NOMO-1 (cell line): ENCODE measurements around the gene WARS2.
"Not testable (repeated sequence)": the region's sequence is repeated elsewhere in the genome, so short reads cannot be mapped to it uniquely, and the experiment has no call there.

Experiments
- DNase-seq, 2 experiments: peaks; one replicate each; lab custom pipeline; 2025; ENCODE audit not compliant: unreplicated experiment in 2 of 2; lab: John Stamatoyannopoulos, UW

Gene WARS2

DNA sequence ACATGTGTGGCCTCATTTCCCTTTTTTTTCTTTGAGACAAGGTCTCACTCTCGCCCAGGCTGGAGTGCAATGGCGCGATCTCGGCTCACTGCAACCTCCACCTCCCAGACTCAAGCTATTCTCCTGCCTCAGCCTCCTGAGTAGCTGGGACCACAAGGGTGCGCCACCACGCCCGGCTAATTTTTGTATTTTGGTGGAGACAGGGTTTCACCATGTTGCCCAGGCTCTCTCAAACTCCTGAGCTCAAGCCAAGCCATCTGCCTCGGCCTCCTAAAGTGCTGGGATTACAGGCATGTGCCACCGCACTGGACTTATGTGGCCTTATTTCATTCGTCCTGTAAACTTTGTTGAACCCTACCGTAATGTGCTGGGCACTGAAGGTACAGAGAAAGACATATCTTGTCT, 569 bp upstream of the WARS2 start:
- DNase-seq: peak; percentile 0 to 37

GRCh38 chr1:119139857-119140176, 636 bp downstream of the WARS2 start:
- no peak for DNase-seq

- DNase-seq: no peak
Observed at GRCh38 chr1:119139403-119139802, 1.1 kb downstream of the WARS2 start.

DNA sequence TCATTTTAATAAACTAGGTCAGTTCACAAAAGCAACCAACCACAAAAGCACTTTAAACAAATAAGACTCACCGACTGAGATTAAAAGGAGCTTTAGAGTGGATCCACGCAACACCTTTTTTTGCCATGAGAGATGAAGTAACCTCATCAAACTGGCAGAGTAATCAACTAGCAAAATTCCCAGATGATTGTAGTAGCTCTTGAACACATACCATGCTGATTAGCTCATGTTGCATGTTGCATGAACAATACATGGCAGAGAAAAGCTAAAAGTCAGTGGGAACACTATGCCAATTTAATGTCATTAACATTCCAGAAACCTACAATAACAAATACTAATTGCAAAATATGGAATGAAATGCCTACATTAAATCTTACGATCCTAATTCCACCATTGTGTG, 4.1 kb downstream of the WARS2 start:
- no peak for DNase-seq

GRCh38 chr1:119133987-119134386, 6.5 kb downstream of the WARS2 start:
- DNase-seq: no peak

GRCh38 chr1:119132179-119132578, 8.3 kb downstream of the WARS2 start:
- no peak for DNase-seq

DNA sequence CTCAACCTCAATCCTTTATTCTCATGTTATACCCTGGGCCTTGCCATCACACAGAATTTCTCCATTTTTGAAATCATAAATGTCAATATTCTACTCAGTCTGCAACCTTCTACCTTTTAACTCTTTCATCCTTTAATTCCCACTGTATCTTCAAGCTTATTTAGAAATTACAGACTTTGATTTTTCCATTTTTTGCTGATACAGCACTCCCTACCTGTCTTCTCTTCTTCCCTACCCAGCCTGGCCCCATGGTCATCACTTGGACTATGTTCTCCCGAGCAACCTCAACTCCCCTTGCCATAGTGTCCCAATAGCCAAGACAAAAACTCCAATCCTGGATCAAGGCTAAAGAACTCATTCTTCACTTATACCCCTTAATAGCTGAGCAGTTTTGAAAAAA, 14.6 kb downstream of the WARS2 start:
- DNase-seq: no peak

DNA sequence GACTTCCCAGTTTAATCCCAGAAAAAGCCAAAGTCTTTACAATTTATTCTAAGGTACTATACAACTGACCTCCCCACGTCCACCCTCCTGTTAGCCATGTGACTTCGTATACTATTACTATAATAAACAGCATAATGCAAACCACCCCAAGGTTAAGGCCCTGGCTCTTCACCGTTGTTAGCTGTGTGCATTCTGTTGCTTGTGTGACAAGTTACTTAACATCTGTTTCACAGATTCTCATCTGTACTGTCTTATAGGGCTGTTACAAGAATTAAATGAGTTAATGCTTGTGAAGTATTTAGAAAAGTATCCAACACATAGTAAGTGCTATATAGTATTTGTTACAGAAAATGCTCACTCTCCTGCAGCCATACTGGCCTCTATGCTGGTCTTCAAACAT, 15.7 kb downstream of the WARS2 start:
- DNase-seq: no peak

- not testable (repeated sequence) for DNase-seq
Observed at GRCh38 chr1:119121872-119122271, 18.6 kb downstream of the WARS2 start.

GRCh38 chr1:119116725-119117124, 23.7 kb downstream of the WARS2 start:
- no peak for DNase-seq

GRCh38 chr1:119115736-119116135, 24.7 kb downstream of the WARS2 start:
- DNase-seq: no peak

- DNase-seq: no peak
Observed at GRCh38 chr1:119115311-119115710, 25.1 kb downstream of the WARS2 start.

- no peak for DNase-seq
Observed at GRCh38 chr1:119114786-119115185, 25.7 kb downstream of the WARS2 start.

DNA sequence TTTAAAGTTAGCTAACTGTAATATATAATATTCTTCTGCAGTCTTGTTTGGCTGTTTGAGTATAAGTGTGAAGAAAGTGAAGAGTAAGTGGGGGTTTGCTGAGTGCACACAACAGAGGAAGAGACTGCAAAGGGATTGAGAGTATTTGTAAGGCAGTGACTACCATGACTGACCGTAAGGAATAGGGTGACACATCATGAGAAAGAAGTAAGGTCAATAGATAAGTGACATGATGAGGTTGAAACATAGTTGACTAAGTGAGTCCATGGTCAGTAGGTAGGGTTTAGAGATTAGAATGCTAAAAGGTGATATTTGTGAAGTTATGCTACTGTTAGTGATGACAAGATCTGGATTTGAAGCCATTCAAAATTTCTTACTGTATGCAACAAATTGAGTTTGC, 27.7 kb downstream of the WARS2 start:
- no peak for DNase-seq

GRCh38 chr1:119112244-119112643, 28.2 kb downstream of the WARS2 start:
- DNase-seq: no peak

DNA sequence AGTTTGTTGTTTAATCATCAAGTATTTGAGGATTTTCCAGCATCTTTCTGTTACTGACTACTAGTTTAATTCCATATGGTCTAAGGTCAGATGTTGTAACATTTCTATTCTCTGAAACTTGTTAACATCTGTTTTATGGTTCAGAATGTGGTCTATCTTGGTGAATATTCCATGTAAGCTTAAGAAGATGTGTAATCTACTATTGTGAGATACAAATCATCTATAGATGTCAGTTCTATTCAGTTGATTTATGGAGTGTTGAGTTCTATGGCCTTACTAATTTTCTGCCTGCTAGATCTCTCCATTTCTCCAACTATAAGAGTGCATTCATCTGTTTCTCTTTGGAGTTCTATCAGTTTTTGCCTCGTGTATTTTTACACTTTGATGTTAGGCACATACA, 31.5 kb downstream of the WARS2 start:
- DNase-seq: no peak

DNA sequence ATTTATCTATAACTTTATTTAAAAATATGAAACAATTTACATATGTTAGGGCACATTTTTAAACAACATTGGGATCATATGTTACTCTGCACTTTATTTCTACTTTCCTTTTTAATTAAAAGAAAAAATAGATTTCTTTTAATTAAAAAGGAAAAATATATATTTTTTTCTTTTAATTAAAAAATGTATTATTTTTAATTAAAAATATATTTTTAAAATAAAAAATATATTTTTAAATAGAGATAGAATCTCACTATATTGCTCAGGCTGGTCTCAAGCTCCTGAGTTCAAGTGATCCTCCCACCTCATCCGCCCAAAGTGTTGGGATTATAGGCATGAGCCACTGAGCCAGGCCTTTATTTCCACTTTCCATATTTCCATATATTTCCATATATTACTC, 36.7 kb downstream of the WARS2 start:
- no peak for DNase-seq

- DNase-seq: no peak
Observed at GRCh38 chr1:119102051-119102450, 38.4 kb downstream of the WARS2 start.

DNA sequence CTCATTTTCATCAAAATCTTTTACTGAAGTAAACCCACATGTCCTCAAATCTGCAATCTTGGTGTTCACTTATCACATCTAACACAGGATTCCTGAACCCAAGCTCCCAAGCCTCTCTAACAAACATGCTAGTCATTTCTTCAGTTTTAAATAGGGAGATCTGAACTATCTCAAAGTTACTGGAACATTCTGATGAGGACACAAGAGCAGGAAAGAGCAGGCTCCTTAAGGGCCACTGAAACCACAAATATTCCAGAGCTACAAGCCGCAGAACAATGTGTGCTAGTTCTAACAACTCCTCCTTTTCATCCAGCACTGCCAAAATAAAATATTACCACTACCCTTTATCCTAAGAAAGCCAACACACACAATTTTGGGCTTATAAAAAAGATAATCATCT, 38.9 kb downstream of the WARS2 start:
- DNase-seq: no peak

DNA sequence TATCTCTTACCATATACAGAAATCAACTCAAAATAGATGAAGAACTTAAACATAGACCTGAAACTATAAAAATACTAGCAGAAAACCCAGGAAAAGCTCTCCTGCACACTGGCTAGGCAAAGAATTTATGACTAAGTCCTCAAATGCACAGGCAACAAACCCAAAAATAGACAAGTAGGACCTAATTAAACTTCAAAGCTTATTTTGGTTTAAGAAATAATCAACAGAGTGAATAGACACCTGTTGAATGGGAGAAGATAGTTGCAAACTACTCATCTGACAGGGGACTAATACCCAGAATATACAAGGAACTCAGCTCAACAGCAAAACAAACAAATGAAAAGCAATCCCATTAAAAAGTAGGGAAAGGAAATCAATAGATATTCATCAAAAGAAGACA, 40.7 kb downstream of the WARS2 start:
- no peak for DNase-seq

- DNase-seq: no peak
Observed at GRCh38 chr1:119097380-119097779, 43.1 kb downstream of the WARS2 start.

DNA sequence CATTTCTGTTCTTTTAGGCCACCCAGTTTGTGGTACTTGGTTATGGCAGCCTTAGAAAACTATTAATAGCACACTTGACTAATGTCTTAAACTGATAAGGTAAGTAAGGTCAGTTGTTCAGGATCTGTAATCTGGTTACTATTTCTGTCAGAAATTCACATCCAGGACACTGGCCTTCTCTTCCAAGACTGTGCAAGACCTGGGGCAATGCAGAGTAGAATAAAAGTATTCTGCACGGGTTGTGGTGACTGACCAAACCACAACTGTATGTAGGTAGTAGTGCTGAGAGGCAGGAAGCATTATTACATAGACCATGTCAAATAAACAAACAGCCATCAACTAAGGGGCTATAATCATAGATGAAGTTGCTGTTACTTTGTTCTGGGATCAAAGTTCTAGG, 46.7 kb downstream of the WARS2 start:
- DNase-seq: no peak

DNA sequence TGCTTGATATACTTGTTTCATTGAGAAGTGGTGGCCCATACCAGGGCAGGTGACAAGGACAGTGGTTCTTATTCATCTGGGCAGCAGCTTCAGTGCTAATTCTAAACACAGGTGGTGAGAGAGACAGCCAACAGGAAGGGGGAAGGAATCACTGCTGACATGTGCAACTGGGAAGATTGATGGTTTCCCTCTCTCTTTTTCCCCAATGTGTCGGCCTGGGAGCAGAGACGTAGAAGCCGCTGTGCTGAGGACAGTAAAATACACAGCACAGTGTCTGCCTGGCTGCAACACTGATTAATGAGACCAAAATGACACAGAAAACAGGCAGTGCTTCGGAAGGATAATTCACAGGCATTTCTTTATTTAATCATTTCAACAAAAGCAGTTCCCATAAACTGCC, 48.8 kb downstream of the WARS2 start:
- no peak for DNase-seq

DNA sequence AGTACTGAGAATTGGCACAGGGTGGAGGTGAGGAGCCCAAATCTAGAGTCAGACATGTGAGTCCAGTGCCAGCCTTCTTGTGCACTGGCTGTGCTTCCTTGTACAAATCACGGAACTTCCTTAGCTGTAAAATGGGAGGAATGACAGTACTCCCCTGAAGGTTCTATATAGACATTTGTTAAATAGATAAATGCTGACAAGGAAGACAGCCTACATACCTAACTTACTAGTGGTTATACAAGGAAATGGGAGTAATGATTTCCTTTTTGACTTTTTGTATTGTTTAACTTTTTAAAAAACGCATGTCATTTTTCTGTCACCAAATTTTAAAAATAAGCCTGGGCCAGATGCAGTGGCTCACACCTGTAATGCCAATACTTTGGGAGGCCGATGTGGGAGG, 50.2 kb downstream of the WARS2 start:
- no peak for DNase-seq
